Parathyroid adenoma (tissue), 2 donors: Measurements from ENCODE around the gene INO80.

Experiments used
- H2AFZ ChIP-seq: fragments of 300-600 bp; sonication (generic); one replicate; pipeline ENCODE4 v1.7.0; 2017; ENCODE audit warnings: antibody characterized with exemption, mild to moderate bottlenecking
- H3K27ac ChIP-seq: fragments of 300-600 bp; sonication (generic); one replicate; pipeline ENCODE4 v1.7.0; 2017
- H3K27me3 ChIP-seq: fragments of 300-600 bp; sonication (generic); one replicate; pipeline ENCODE4 v1.7.0; 2017; ENCODE audit warnings: low read length; ENCODE audit not compliant: control insufficient read depth, insufficient read depth
- H3K36me3 ChIP-seq: fragments of 300-600 bp; sonication (generic); one replicate; pipeline ENCODE4 v1.7.0; 2017; ENCODE audit warnings: low read length; ENCODE audit not compliant: control insufficient read depth, insufficient read depth
- H3K4me1 ChIP-seq: fragments of 300-600 bp; sonication (generic); one replicate; pipeline ENCODE4 v1.7.0; 2017; ENCODE audit warnings: control low read depth
- H3K4me2 ChIP-seq: fragments of 300-600 bp; sonication (generic); one replicate; pipeline ENCODE4 v1.7.0; 2017; ENCODE audit warnings: low read length
- H3K4me3 ChIP-seq: fragments of 300-600 bp; sonication (generic); one replicate; pipeline ENCODE4 v1.7.0; 2017; ENCODE audit warnings: low read depth, low read length
- H3K79me2 ChIP-seq: fragments of 300-600 bp; sonication (generic); one replicate; pipeline ENCODE4 v1.7.0; 2017; ENCODE audit warnings: control low read depth
- H3K9ac ChIP-seq: fragments of 300-600 bp; sonication (generic); one replicate; pipeline ENCODE4 v1.7.0; 2017; ENCODE audit warnings: mild to moderate bottlenecking
- H3K9me3 ChIP-seq: fragments of 300-600 bp; sonication (generic); one replicate; pipeline ENCODE4 v1.7.0; 2017; ENCODE audit warnings: low read length; ENCODE audit not compliant: control insufficient read depth
- TF ChIP-seq, protein P1 (sequence below): fragments of 300-600 bp; sonication (generic); IDR thresholded peaks from one replicate; pipeline ENCODE4 v1.7.0; 2017; ENCODE audit warnings: antibody characterized with exemption, mild to moderate bottlenecking
- donor health status: primary hyperparathyroidism.

INO80 gene, protein sequence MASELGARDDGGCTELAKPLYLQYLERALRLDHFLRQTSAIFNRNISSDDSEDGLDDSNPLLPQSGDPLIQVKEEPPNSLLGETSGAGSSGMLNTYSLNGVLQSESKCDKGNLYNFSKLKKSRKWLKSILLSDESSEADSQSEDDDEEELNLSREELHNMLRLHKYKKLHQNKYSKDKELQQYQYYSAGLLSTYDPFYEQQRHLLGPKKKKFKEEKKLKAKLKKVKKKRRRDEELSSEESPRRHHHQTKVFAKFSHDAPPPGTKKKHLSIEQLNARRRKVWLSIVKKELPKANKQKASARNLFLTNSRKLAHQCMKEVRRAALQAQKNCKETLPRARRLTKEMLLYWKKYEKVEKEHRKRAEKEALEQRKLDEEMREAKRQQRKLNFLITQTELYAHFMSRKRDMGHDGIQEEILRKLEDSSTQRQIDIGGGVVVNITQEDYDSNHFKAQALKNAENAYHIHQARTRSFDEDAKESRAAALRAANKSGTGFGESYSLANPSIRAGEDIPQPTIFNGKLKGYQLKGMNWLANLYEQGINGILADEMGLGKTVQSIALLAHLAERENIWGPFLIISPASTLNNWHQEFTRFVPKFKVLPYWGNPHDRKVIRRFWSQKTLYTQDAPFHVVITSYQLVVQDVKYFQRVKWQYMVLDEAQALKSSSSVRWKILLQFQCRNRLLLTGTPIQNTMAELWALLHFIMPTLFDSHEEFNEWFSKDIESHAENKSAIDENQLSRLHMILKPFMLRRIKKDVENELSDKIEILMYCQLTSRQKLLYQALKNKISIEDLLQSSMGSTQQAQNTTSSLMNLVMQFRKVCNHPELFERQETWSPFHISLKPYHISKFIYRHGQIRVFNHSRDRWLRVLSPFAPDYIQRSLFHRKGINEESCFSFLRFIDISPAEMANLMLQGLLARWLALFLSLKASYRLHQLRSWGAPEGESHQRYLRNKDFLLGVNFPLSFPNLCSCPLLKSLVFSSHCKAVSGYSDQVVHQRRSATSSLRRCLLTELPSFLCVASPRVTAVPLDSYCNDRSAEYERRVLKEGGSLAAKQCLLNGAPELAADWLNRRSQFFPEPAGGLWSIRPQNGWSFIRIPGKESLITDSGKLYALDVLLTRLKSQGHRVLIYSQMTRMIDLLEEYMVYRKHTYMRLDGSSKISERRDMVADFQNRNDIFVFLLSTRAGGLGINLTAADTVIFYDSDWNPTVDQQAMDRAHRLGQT (N-terminal part only)

DNA sequence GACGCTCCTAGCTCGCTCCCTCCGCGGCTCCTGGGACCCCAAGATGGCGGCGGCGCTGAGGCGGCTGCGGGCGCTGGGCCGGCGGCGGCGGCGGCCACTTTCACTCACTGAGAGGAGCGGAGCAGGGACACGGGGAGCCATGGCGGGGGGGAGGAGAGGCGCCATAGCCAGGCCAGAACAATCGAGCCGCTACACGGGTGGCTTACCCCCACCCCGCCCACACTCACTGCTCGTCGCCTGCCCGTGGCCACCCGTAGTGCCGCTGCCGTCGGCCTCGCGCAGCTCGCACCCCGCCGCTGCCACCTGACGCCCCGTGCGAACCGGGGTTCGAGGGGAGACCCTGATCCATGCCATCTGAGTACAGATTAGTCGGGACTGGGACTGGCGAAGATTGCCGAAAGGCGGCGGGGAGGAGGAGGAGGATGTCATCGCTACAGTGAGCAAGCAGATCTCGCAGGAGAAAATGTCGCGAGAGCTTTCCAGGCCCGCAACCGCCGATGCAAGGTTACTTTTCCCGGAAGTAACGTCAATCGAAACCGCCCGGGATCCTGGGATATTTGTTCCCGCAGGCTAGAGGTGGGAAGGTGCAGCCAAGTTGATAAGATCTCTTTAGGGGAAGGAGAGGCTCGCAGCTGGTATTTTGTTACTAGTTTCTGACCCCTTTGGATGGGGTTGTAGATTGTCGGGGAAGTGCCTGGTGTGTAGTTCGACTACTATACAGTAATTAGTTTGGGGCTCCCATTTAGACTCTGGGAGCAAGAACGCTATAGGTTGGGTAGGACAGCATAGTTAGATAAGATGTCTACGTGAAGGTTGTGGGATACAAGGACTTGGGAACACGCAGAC is at the start of gene INO80:
Gene INO80, minus strand, starts transcription at position 165 of the 846 bp plus-strand sequence. CDS start 19,970 bp downstream, outside the sequence.
- Histone ChIP-seq H3K4me1 (peaks cover 3% of the 10 kb centered on the region), H3K4me3 (peak within 1 kb of the TSS; percentile 98), H3K36me3 (no peaks in the 10 kb centered on the region), H3K9me3 (no peaks in the 10 kb centered on the region), H3K4me2 (peak within 1 kb of the TSS; percentile 90), H2AFZ (peak within 1 kb of the TSS; percentile 97), H3K27me3 (no peaks in the 10 kb centered on the region), H3K27ac (peak within 1 kb of the TSS; percentile 97), H3K79me2 (peaks cover 3% of the 10 kb centered on the region), H3K9ac (peak within 1 kb of the TSS; percentile 89)
- TF ChIP-seq, protein P1, sequence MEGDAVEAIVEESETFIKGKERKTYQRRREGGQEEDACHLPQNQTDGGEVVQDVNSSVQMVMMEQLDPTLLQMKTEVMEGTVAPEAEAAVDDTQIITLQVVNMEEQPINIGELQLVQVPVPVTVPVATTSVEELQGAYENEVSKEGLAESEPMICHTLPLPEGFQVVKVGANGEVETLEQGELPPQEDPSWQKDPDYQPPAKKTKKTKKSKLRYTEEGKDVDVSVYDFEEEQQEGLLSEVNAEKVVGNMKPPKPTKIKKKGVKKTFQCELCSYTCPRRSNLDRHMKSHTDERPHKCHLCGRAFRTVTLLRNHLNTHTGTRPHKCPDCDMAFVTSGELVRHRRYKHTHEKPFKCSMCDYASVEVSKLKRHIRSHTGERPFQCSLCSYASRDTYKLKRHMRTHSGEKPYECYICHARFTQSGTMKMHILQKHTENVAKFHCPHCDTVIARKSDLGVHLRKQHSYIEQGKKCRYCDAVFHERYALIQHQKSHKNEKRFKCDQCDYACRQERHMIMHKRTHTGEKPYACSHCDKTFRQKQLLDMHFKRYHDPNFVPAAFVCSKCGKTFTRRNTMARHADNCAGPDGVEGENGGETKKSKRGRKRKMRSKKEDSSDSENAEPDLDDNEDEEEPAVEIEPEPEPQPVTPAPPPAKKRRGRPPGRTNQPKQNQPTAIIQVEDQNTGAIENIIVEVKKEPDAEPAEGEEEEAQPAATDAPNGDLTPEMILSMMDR: no peak

GRCh38 chr15:41161736-41162135 is 45.7 kb upstream of the INO80 start:
- no peaks in the 10 kb centered on the region for H3K9me3 ChIP-seq
- H3K4me2 ChIP-seq: no peak overlapping the region
- H3K4me1 ChIP-seq: no peaks in the 10 kb centered on the region
- no peak overlapping the region for H3K9ac ChIP-seq
- H3K27me3 ChIP-seq: no peaks in the 10 kb centered on the region
- H3K4me3 ChIP-seq: no peak overlapping the region
- H3K36me3 ChIP-seq: no peaks in the 10 kb centered on the region
- H3K79me2 ChIP-seq: no peaks in the 10 kb centered on the region
- H2AFZ ChIP-seq: no peak overlapping the region
- TF ChIP-seq, protein P1: no peak
- no peak overlapping the region for H3K27ac ChIP-seq

GRCh38 chr15:41161336-41161735 is 45.3 kb upstream of the INO80 start:
- TF ChIP-seq, protein P1: no peak
- no peak overlapping the region for H2AFZ ChIP-seq

GRCh38 chr15:41160639-41161315 is 44.7 kb upstream of the INO80 start:
- H3K9me3 ChIP-seq: no peaks in the 10 kb centered on the region
- no peak overlapping the region for H3K27ac ChIP-seq
- no peaks in the 10 kb centered on the region for H3K4me1 ChIP-seq
- no peaks in the 10 kb centered on the region for H3K27me3 ChIP-seq
- no peak overlapping the region for H3K4me2 ChIP-seq
- H3K4me3 ChIP-seq: no peak overlapping the region
- TF ChIP-seq, protein P1: no peak
- H2AFZ ChIP-seq: no peak overlapping the region
- H3K79me2 ChIP-seq: no peaks in the 10 kb centered on the region
- no peaks in the 10 kb centered on the region for H3K36me3 ChIP-seq
- H3K9ac ChIP-seq: no peak overlapping the region

More at GRCh38 chr15:41161336-41161735, 45.3 kb upstream of the INO80 start:
- Histone ChIP-seq H3K9ac (no peak overlapping the region), H3K79me2 (no peaks in the 10 kb centered on the region), H3K4me3 (no peak overlapping the region), H3K4me1 (no peaks in the 10 kb centered on the region), H3K36me3 (no peaks in the 10 kb centered on the region), H3K27me3 (no peaks in the 10 kb centered on the region), H3K9me3 (no peaks in the 10 kb centered on the region), H3K27ac (no peak overlapping the region), H3K4me2 (no peak overlapping the region)
